Epithelial cell of proximal tubule (primary cell): ENCODE measurements around the gene TCTN2. TPM values are rescaled to one million over a fixed set of nuclear protein-coding genes. Genes with fewer than 3 reads are reported as not detected.

Source experiments
- DNase-seq: peaks from one replicate; pipeline ENCODE4 v3.0.0-alpha.2; 2011; ENCODE audit warnings: low read depth
- H3K4me3 ChIP-seq: 2 replicates; pipeline ENCODE4 v1.5.1; 2011; ENCODE audit warnings: low read depth, mild to moderate bottlenecking, low read length
- CTCF ChIP-seq: conservative IDR thresholded peaks from 2 replicates; pipeline ENCODE4 v1.5.1; 2012; ENCODE audit warnings: low read depth, mild to moderate bottlenecking, low read length
- total RNA-seq: library from RNA; depleted of rRNA; stranded (reverse); fragments of >200 nt; gene quantifications from 2 replicates; pipeline ENCODE4 v1.2.3, GENCODE V29; 2015

The TCTN2 gene
- total RNA-seq, 1 donor from 2014 or later, result 9.9 TPM

- no peak overlapping the region for H3K4me3 ChIP-seq
- TF ChIP-seq CTCF, result no peak
- no peak for DNase-seq
Observed at GRCh38 chr12:123667771-123668170, 3.1 kb upstream of the TCTN2 start.

GRCh38 chr12:123671876-123672275, 963 bp downstream of the TCTN2 start:
- peak; percentile 35 for DNase-seq
- peak overlapping the region; percentile 96 for H3K4me3 ChIP-seq
- TF ChIP-seq CTCF, result no peak

- TF ChIP-seq CTCF, result no peak
- DNase-seq, result no peak
- H3K4me3 ChIP-seq, result no peak overlapping the region
Observed at GRCh38 chr12:123675436-123675835, 4.5 kb downstream of the TCTN2 start.

- TF ChIP-seq CTCF, result no peak
- H3K4me3 ChIP-seq, result no peak overlapping the region
- no peak for DNase-seq
Observed at GRCh38 chr12:123676616-123677320, 5.9 kb downstream of the TCTN2 start.

- H3K4me3 ChIP-seq, result no peak overlapping the region
- no peak for TF ChIP-seq CTCF
- no peak for DNase-seq
Observed at GRCh38 chr12:123678981-123679380, 8.1 kb downstream of the TCTN2 start.

- no peak overlapping the region for H3K4me3 ChIP-seq
- no peak for TF ChIP-seq CTCF
- DNase-seq, result no peak
Observed at GRCh38 chr12:123681605-123682004, 10.7 kb downstream of the TCTN2 start.

- no peak for TF ChIP-seq CTCF
- H3K4me3 ChIP-seq, result no peak overlapping the region
- DNase-seq, result no peak
Observed at GRCh38 chr12:123683964-123684363, 13.1 kb downstream of the TCTN2 start.
